PC-3 (cell line): Measurements from ENCODE around the gene DNAAF2. TPM values are rescaled to one million over a fixed set of nuclear protein-coding genes. Genes with fewer than 3 reads are reported as not detected.

ENCODE experiments used
- ATAC-seq: fragments of 200-7000 bp; cut with Tn5 transposase; 2 replicates; pipeline ENCODE4 v1.9.1; 2020; ENCODE audit warnings: mild to moderate bottlenecking, moderate library complexity
- BruUV-seq: library from RNA; stranded (reverse); fragments of 400-500 nt; replicated peaks from 2 replicates; lab custom pipeline; 2021; lab: Mats Ljungman, UMichigan
- CTCF ChIA-PET: fragments of 300-600 bp; sonication (Branson Sonifier 250); formaldehyde crosslinking; loops from one replicate; lab custom pipeline; 2022; ENCODE audit warnings: antibody characterized with exemption; lab: Charles Lee
- POLR2A ChIA-PET: fragments of 300-600 bp; sonication (Branson Sonifier 250); formaldehyde crosslinking; loops from one replicate; lab custom pipeline; 2022; ENCODE audit warnings: antibody characterized with exemption; ENCODE audit not compliant: unreplicated experiment; lab: Charles Lee
- DNase-seq: peaks from one replicate; pipeline ENCODE4 v3.0.0-alpha.2; 2015
- H2AFZ ChIP-seq: fragments of 300-600 bp; sonication (generic); 2 replicates; pipeline ENCODE4 v1.6.0; 2016; ENCODE audit warnings: antibody characterized with exemption, low read length
- H3F3A ChIP-seq: fragments of 300-600 bp; sonication (generic); one replicate; pipeline ENCODE4 v1.6.0; 2017; ENCODE audit warnings: antibody characterized with exemption, low read length, control low read depth, mild to moderate bottlenecking; ENCODE audit not compliant: unreplicated experiment
- H3K27ac ChIP-seq: fragments of 300-600 bp; sonication (generic); 2 replicates; pipeline ENCODE4 v1.5.1; 2016; ENCODE audit warnings: mild to moderate bottlenecking, low read length
- H3K27me3 ChIP-seq: fragments of 300-600 bp; sonication (generic); 2 replicates; pipeline ENCODE4 v1.6.1; 2016; ENCODE audit warnings: low read length, mixed read lengths
- H3K36me3 ChIP-seq: fragments of 300-600 bp; sonication (generic); 2 replicates; pipeline ENCODE4 v1.6.1; 2016; ENCODE audit warnings: low read depth, mixed run types, low read length, mixed read lengths
- H3K4me1 ChIP-seq: fragments of 300-600 bp; sonication (generic); 2 replicates; pipeline ENCODE4 v1.5.1; 2016; ENCODE audit warnings: low read length; ENCODE audit not compliant: insufficient read depth
- H3K4me2 ChIP-seq: fragments of 300-600 bp; sonication (generic); 2 replicates; pipeline ENCODE4 v1.6.0; 2016; ENCODE audit warnings: low read length
- H3K4me3 ChIP-seq: fragments of 300-600 bp; sonication (generic); 2 replicates; pipeline ENCODE4 v1.5.1; 2016; ENCODE audit warnings: mild to moderate bottlenecking, low read length, mixed read lengths
- H3K79me2 ChIP-seq: fragments of 300-600 bp; sonication (generic); 2 replicates; pipeline ENCODE4 v1.6.1; 2017; ENCODE audit warnings: low read length, mixed read lengths
- H3K9ac ChIP-seq: fragments of 300-600 bp; sonication (generic); 2 replicates; pipeline ENCODE4 v1.6.0; 2016; ENCODE audit warnings: mild to moderate bottlenecking, low read length
- H3K9me2 ChIP-seq: fragments of 300-600 bp; sonication (generic); replicated peaks from 2 replicates; pipeline ENCODE4 v1.6.1; 2016; ENCODE audit warnings: mixed run types, low read length, mixed read lengths
- H3K9me3 ChIP-seq: fragments of 300-600 bp; sonication (generic); 2 replicates; pipeline ENCODE4 v1.6.1; 2016; ENCODE audit warnings: low read length, mixed read lengths
- H4K20me1 ChIP-seq: fragments of 300-600 bp; sonication (generic); 2 replicates; pipeline ENCODE4 v1.6.1; 2016; ENCODE audit warnings: low read length, mixed read lengths
- CTCF ChIP-seq: fragments of 300-600 bp; sonication (generic); conservative IDR thresholded peaks from 2 replicates; pipeline ENCODE4 v1.5.1; 2017; ENCODE audit warnings: antibody characterized with exemption, low read depth, mild to moderate bottlenecking, low read length
- EZH2 ChIP-seq: fragments of 300-600 bp; sonication (generic); IDR thresholded peaks from one replicate; pipeline ENCODE4 v1.6.1; 2017; ENCODE audit warnings: antibody characterized with exemption, mild to moderate bottlenecking, low read length; ENCODE audit not compliant: unreplicated experiment
- EZH2phosphoT487 ChIP-seq: fragments of 300-600 bp; sonication (generic); IDR thresholded peaks from 2 replicates; pipeline ENCODE4 v1.6.1; 2018; ENCODE audit warnings: mild to moderate bottlenecking, antibody characterized with exemption, low read length, borderline replicate concordance
- intact Hi-C: fragments of 100-400 bp; cut with micrococcal nuclease; formaldehyde crosslinking; loops from 2 replicates; pipeline ENCODE4 v1.9.0; 2023
- total RNA-seq: library from RNA; depleted of rRNA; stranded (reverse); fragments of >200 nt; gene quantifications from 2 replicates; pipeline ENCODE4 v1.2.3, GENCODE V29; 2014

Gene DNAAF2
- total RNA-seq, 1 experiment from 2014 or later = 23.2 TPM

GRCh38 chr14:49607583-49607982, 27.5 kb downstream of the DNAAF2 start:
- CTCF ChIA-PET = no interaction called here
- intact Hi-C loops = no loop called here

GRCh38 chr14:49598485-49599300, 36.4 kb downstream of the DNAAF2 start, which contains the start of gene LRR1:
Gene LRR1 (plus strand): TSS chr14:49598940. CDS start chr14:49599021, 81 bp downstream.
- ChIA-PET POLR2A (interaction anchor here (0.5 to 1.1 kb wide), 5 partner anchors 12 to 1366 kb away, joined by 4 to 9 read pairs (median 5); partner anchors contain the start of genes MGAT2 and RPL36AL), CTCF (interaction anchor here (0.6 to 0.9 kb wide), 2 partner anchors 25 to 34 kb away, joined by 3 to 6 read pairs; no protein-coding TSS in a partner anchor)
- peak within 1 kb of the TSS; percentile 82 for H3K27ac ChIP-seq
- no peaks in the 10 kb centered on the region for H3K27me3 ChIP-seq
- peaks cover 29% of the 10 kb centered on the region for H3K4me1 ChIP-seq
- peaks cover 8% of the 10 kb centered on the region; the same call in 1 of the 2 replicates for H3K36me3 ChIP-seq
- no peak for TF ChIP-seq CTCF
- no peak for TF ChIP-seq EZH2phosphoT487
- H4K20me1 ChIP-seq = no peaks in the 10 kb centered on the region
- no peaks in the 10 kb centered on the region for H3F3A ChIP-seq
- peak within 1 kb of the TSS; percentile 94 for H3K4me3 ChIP-seq
- H3K9ac ChIP-seq = peak within 1 kb of the TSS; percentile 97
- H3K9me2 ChIP-seq = no peaks in the 10 kb centered on the region
- no TSS peak for BruUV-seq
- intact Hi-C loops = loop anchor here (1.0 kb wide), 1 partner anchor 22 kb away; the partner anchor contains the start of genes MGAT2 and RPL36AL
- DNase-seq (peak; percentile 79), ATAC-seq (peak; percentile 63)
- H2AFZ ChIP-seq = peak within 1 kb of the TSS; percentile 90
- no peaks in the 10 kb centered on the region for H3K9me3 ChIP-seq
- peak within 1 kb of the TSS; percentile 97 for H3K4me2 ChIP-seq
- H3K79me2 ChIP-seq = peaks cover 60% of the 10 kb centered on the region

More at GRCh38 chr14:49607583-49607982, 27.5 kb downstream of the DNAAF2 start:
- no peak for DNase-seq
- Histone ChIP-seq H3K4me3 (no peak overlapping the region), H3K27ac (no peak overlapping the region), H3K4me1 (no peaks in the 10 kb centered on the region), H3K27me3 (no peaks in the 10 kb centered on the region), H4K20me1 (no peaks in the 10 kb centered on the region), H3K36me3 (peaks cover 28% of the 10 kb centered on the region), H3K4me2 (no peak overlapping the region), H3K9me3 (no peaks in the 10 kb centered on the region), H2AFZ (no peak overlapping the region), H3K9me2 (no peaks in the 10 kb centered on the region), H3K79me2 (peaks cover 23% of the 10 kb centered on the region; the same call in 1 of the 2 replicates), H3K9ac (no peak overlapping the region), H3F3A (no peaks in the 10 kb centered on the region)
- no peak for ATAC-seq
- BruUV-seq = TSS peak; percentile 26
- no peak for TF ChIP-seq EZH2phosphoT487
- TF ChIP-seq EZH2 = no peak
- TF ChIP-seq CTCF = no peak
- POLR2A ChIA-PET = no interaction called here
